Panc1 (cell line): ENCODE measurements around the gene AFG3L2. TPM values are rescaled to one million over a fixed set of nuclear protein-coding genes. Genes with fewer than 3 reads are reported as not detected.

Experiments
- ATAC-seq: fragments of 200-7000 bp; cut with Tn5 transposase; 2 replicates; pipeline ENCODE4 v1.9.1; 2020; ENCODE audit warnings: mild to moderate bottlenecking, moderate library complexity
- BruUV-seq: library from RNA; stranded (reverse); fragments of 400-500 nt; replicated peaks from 2 replicates; lab custom pipeline; 2021; lab: Mats Ljungman, UMichigan
- CTCF ChIA-PET: fragments of 300-600 bp; sonication (Branson Sonifier 250); formaldehyde crosslinking; loops from one replicate; lab custom pipeline; 2022; ENCODE audit warnings: antibody characterized with exemption; lab: Charles Lee
- POLR2A ChIA-PET: fragments of 300-600 bp; sonication (Branson Sonifier 250); formaldehyde crosslinking; loops from one replicate; lab custom pipeline; 2022; ENCODE audit warnings: antibody characterized with exemption; lab: Charles Lee
- DNase-seq: peaks from one replicate; pipeline ENCODE4 v3.0.0-alpha.2; 2010; ENCODE audit warnings: low read depth, low spot score
- H3K27ac ChIP-seq: 2 replicates; pipeline ENCODE4 v1.5.1; 2011; ENCODE audit warnings: mild to moderate bottlenecking, low read length, inconsistent platforms
- H3K27me3 ChIP-seq: fragments of 200-500 bp; sonication (Bioruptor generic); 2 replicates; pipeline ENCODE4 v1.6.0; 2014; ENCODE audit warnings: low read length, inconsistent platforms; ENCODE audit not compliant: control insufficient read depth, insufficient read depth
- H3K36me3 ChIP-seq: fragments of 200-500 bp; sonication (Bioruptor generic); 2 replicates; pipeline ENCODE4 v1.5.1; 2014; ENCODE audit warnings: inconsistent platforms, mild to moderate bottlenecking, low read length, moderate library complexity; ENCODE audit not compliant: control insufficient read depth, insufficient read depth
- H3K4me1 ChIP-seq: 2 replicates; pipeline ENCODE4 v1.5.1; 2011; ENCODE audit warnings: inconsistent platforms, mild to moderate bottlenecking, low read length, moderate library complexity; ENCODE audit not compliant: control insufficient read depth, insufficient read depth
- H3K4me3 ChIP-seq, 2 experiments: 2 replicates each; pipeline ENCODE4 v1.5.1; 2011 to 2012; ENCODE audit warnings: low read depth in 2 of 2, low read length in 2 of 2, mild to moderate bottlenecking in 2 of 2, inconsistent platforms in 1 of 2, moderate library complexity in 1 of 2
- H3K9me3 ChIP-seq: fragments of 200-500 bp; sonication (Bioruptor generic); 2 replicates; pipeline ENCODE4 v1.5.1; 2014; ENCODE audit warnings: low read depth, mild to moderate bottlenecking, inconsistent platforms, low read length, moderate library complexity; ENCODE audit not compliant: control insufficient read depth, insufficient read depth
- CTCF ChIP-seq: fragments of 450-650 bp; IDR thresholded peaks from 2 replicates; pipeline ENCODE4 v1.5.1; 2017; ENCODE audit warnings: mild to moderate bottlenecking
- POLR2AphosphoS5 ChIP-seq: IDR thresholded peaks from 2 replicates; pipeline ENCODE4 v1.6.1; 2012; ENCODE audit warnings: mild to moderate bottlenecking, low read depth, low read length, moderate library complexity
- REST ChIP-seq, 2 experiments: IDR thresholded peaks; 2 replicates each; pipeline ENCODE4 v1.6.1; 2011 to 2012; ENCODE audit warnings: low read depth in 2 of 2, control low read depth in 1 of 2, low read length in 1 of 2, mild to moderate bottlenecking in 1 of 2, moderate library complexity in 1 of 2; ENCODE audit not compliant: insufficient read depth in 1 of 2
- SIN3A ChIP-seq: IDR thresholded peaks from 2 replicates; pipeline ENCODE4 v1.6.1; 2012; ENCODE audit warnings: low read depth, mild to moderate bottlenecking, low read length, moderate library complexity, borderline replicate concordance; ENCODE audit not compliant: insufficient read depth
- TCF7L2 ChIP-seq: IDR thresholded peaks from 2 replicates; pipeline ENCODE4 v1.6.1; 2011; ENCODE audit warnings: mild to moderate bottlenecking, low read depth, low read length, inconsistent platforms
- in situ Hi-C: cut with HindIII; loops from 2 replicates; pipeline ENCODE4 v1.10.0; 2016; ENCODE audit warnings: low sequenced_read_pairs, low pct_unique_long_range_greater_than_20kb
- intact Hi-C: fragments of 100-400 bp; cut with micrococcal nuclease; formaldehyde crosslinking; loops from one replicate; pipeline ENCODE4 v1.10.0; 2022; ENCODE audit not compliant: unreplicated experiment
- total RNA-seq: library from RNA; stranded (reverse); gene quantifications from one replicate; pipeline ENCODE4 v1.2.1, GENCODE V29; 2021; ENCODE audit not compliant: unreplicated experiment

The AFG3L2 gene
- total RNA-seq, 1 experiment from 2014 or later: 58.0 TPM

- Histone ChIP-seq H3K9me3 (no peaks in the 10 kb centered on the region), H3K27ac (no peak overlapping the region), H3K4me3 (no peak overlapping the region), H3K36me3 (peaks cover 5% of the 10 kb centered on the region; the same call in 1 of the 2 replicates), H3K4me1 (peaks cover 18% of the 10 kb centered on the region; the same call in 1 of the 2 replicates), H3K27me3 (no peaks in the 10 kb centered on the region)
- ATAC-seq (no peak), DNase-seq (no peak)
- no peak for TF ChIP-seq CTCF
- no peak for TF ChIP-seq TCF7L2
- no peak for TF ChIP-seq SIN3A
- TF ChIP-seq REST (IDR thresholded peaks at IDR 0.05; ENCODE audit: insufficient read depth in 1 of 2, low read depth in 2 of 2, low read length in 1 of 2): no peak
- TF ChIP-seq POLR2AphosphoS5: no peak
- no TSS peak for BruUV-seq
- POLR2A ChIA-PET: interaction anchor here (1.0 kb wide), 1 partner anchor 13 kb away, joined by 4 read pairs; no protein-coding TSS in a partner anchor
- CTCF ChIA-PET: no interaction called here
- intact Hi-C loops: no loop called here
- in situ Hi-C loops: no loop called here
Observed at GRCh38 chr18:12371590-12371989, 5.4 kb downstream of the AFG3L2 start.

GRCh38 chr18:12369211-12369610, 7.8 kb downstream of the AFG3L2 start:
- H3K36me3 ChIP-seq: peaks cover 5% of the 10 kb centered on the region
- ChIA-PET CTCF (no interaction called here), POLR2A (no interaction called here)
- H3K4me1 ChIP-seq: peaks cover 13% of the 10 kb centered on the region; the same call in 1 of the 2 replicates
- H3K27ac ChIP-seq: no peak overlapping the region
- ATAC-seq (no peak), DNase-seq (no peak)
- intact Hi-C loops: no loop called here
- no peaks in the 10 kb centered on the region for H3K27me3 ChIP-seq
- no peak overlapping the region for H3K4me3 ChIP-seq
- H3K9me3 ChIP-seq: no peaks in the 10 kb centered on the region
- TF ChIP-seq POLR2AphosphoS5: no peak
- no peak for TF ChIP-seq TCF7L2
- no peak for TF ChIP-seq SIN3A
- no peak for TF ChIP-seq CTCF
- no peak for TF ChIP-seq REST (IDR thresholded peaks at IDR 0.05; ENCODE audit: insufficient read depth in 1 of 2, low read depth in 2 of 2, low read length in 1 of 2)
- BruUV-seq: no TSS peak
- in situ Hi-C loops: no loop called here
